IPS-NIHi7 (cell line): ENCODE results near the gene NEK6.
A peak's percentile ranks its signal among the peaks of the same experiment; 100 is the strongest.

Experiments
- DNase-seq: peaks from one replicate; pipeline ENCODE4 v3.0.0; 2012; ENCODE audit warnings: mixed read lengths; ENCODE audit errors: extremely low spot score

Gene NEK6

GRCh38 chr9:124342776-124343485 lies 85.2 kb downstream of the NEK6 start:
- DNase-seq, result peak; percentile 54

GRCh38 chr9:124343533-124344290 lies 86.0 kb downstream of the NEK6 start:
- DNase-seq, result no peak

- DNase-seq, result no peak
Measured at GRCh38 chr9:124344291-124345050, 86.7 kb downstream of the NEK6 start.

GRCh38 chr9:124345063-124345462 lies 87.3 kb downstream of the NEK6 start:
- no peak for DNase-seq

GRCh38 chr9:124345751-124346281 lies 88.1 kb downstream of the NEK6 start:
- no peak for DNase-seq

- no peak for DNase-seq
Measured at GRCh38 chr9:124346347-124347163, 88.8 kb downstream of the NEK6 start.

GRCh38 chr9:124347206-124347967 lies 89.6 kb downstream of the NEK6 start:
- no peak for DNase-seq

GRCh38 chr9:124347968-124348358 lies 90.2 kb downstream of the NEK6 start:
- no peak for DNase-seq

GRCh38 chr9:124348363-124348762 lies 90.6 kb downstream of the NEK6 start:
- DNase-seq, result no peak

GRCh38 chr9:124348831-124349230 lies 91.1 kb downstream of the NEK6 start:
- DNase-seq, result no peak

- DNase-seq, result no peak
Measured at GRCh38 chr9:124349267-124349666, 91.5 kb downstream of the NEK6 start.

GRCh38 chr9:124349675-124350493 lies 92.1 kb downstream of the NEK6 start:
- DNase-seq, result no peak

GRCh38 chr9:124350494-124351263 lies 92.9 kb downstream of the NEK6 start:
- DNase-seq, result no peak

- DNase-seq, result no peak
Measured at GRCh38 chr9:124351672-124352468, 94.1 kb downstream of the NEK6 start.

GRCh38 chr9:124352616-124353015 lies 94.9 kb downstream of the NEK6 start:
- DNase-seq, result no peak

GRCh38 chr9:124353166-124353768 lies 95.5 kb downstream of the NEK6 start:
- DNase-seq, result no peak

- no peak for DNase-seq
Measured at GRCh38 chr9:124353811-124354274, 96.1 kb downstream of the NEK6 start.
